GM13977 (cell line): ENCODE measurements around the gene SHLD1.
"Not testable (repeated sequence)": the region's sequence is repeated elsewhere in the genome, so short reads cannot be mapped to it uniquely, and the experiment has no call there.

Experiments
- DNase-seq: peaks from one replicate; pipeline ENCODE4 v3.0.0; 2012; ENCODE audit warnings: low spot score
- CTCF ChIP-seq: IDR thresholded peaks from 2 replicates; pipeline ENCODE4 v1.5.1; 2012; ENCODE audit warnings: mild to moderate bottlenecking, control low read depth; ENCODE audit not compliant: insufficient read depth; ENCODE audit errors: extremely low read depth, missing control alignments
- in situ Hi-C: fragments of 300-500 bp; cut with MboI; formaldehyde crosslinking; loops from one replicate; pipeline ENCODE4 v1.12.0; 2022; ENCODE audit warnings: low sequenced_read_pairs, low pct_unique_long_range_greater_than_20kb, mixed read lengths, inconsistent platforms; ENCODE audit not compliant: unreplicated experiment

Gene SHLD1

GRCh38 chr20:5749952-5750779 lies at the start of gene SHLD1:
Gene SHLD1, plus strand, starts transcription at chr20:5750401. Its CDS starts 22,465 bp downstream, at chr20:5772866.
- peak; percentile 80 for DNase-seq
- in situ Hi-C loops: no loop called here
- TF ChIP-seq CTCF: no peak

- DNase-seq, in situ Hi-C loops: not testable (repeated sequence)
Measured at GRCh38 chr20:5702339-5702738, 47.9 kb upstream of the SHLD1 start.

- TF ChIP-seq CTCF: no peak
- in situ Hi-C loops: no loop called here
- no peak for DNase-seq
Measured at GRCh38 chr20:5703681-5704101, 46.5 kb upstream of the SHLD1 start.

- no peak for DNase-seq
- in situ Hi-C loops: no loop called here
- no peak for TF ChIP-seq CTCF
Measured at GRCh38 chr20:5705827-5706226, 44.4 kb upstream of the SHLD1 start.

GRCh38 chr20:5706797-5707196 lies 43.4 kb upstream of the SHLD1 start:
- no peak for DNase-seq
- TF ChIP-seq CTCF: no peak
- in situ Hi-C loops: no loop called here

GRCh38 chr20:5710551-5710950 lies 39.6 kb upstream of the SHLD1 start:
- no peak for DNase-seq
- no peak for TF ChIP-seq CTCF
- in situ Hi-C loops: no loop called here

GRCh38 chr20:5714261-5715041 lies 35.8 kb upstream of the SHLD1 start:
- TF ChIP-seq CTCF: no peak
- in situ Hi-C loops: no loop called here
- peak; percentile 27 for DNase-seq
